ENCODE data around the gene COX17.

The COX17 gene

GRCh38 chr3:119631516-119631915 is 45.7 kb downstream of the COX17 start:
- no peak overlapping the region for H3K4me3 ChIP-seq (ENCODE audit: low read depth, low read length)
- no peak for TF ChIP-seq CTCF (IDR thresholded peaks at IDR 0.05; ENCODE audit: low read depth, low read length, missing control alignments)
- DNase-seq (ENCODE audit: low read depth): no peak

- no peak for DNase-seq (ENCODE audit: low read depth)
- H3K4me3 ChIP-seq (ENCODE audit: low read depth, low read length): no peak overlapping the region
- TF ChIP-seq CTCF (IDR thresholded peaks at IDR 0.05; ENCODE audit: low read depth, low read length, missing control alignments): no peak
Observed at GRCh38 chr3:119630880-119631329, 46.3 kb downstream of the COX17 start.

GRCh38 chr3:119630128-119630879 is 46.9 kb downstream of the COX17 start:
- TF ChIP-seq CTCF (IDR thresholded peaks at IDR 0.05; ENCODE audit: low read depth, low read length, missing control alignments): no peak
- DNase-seq (ENCODE audit: low read depth): no peak
- H3K4me3 ChIP-seq (ENCODE audit: low read depth, low read length): no peak overlapping the region

- no peak overlapping the region; the same call in 1 of the 2 replicates for H3K4me3 ChIP-seq (ENCODE audit: low read depth, low read length)
- no peak for TF ChIP-seq CTCF (IDR thresholded peaks at IDR 0.05; ENCODE audit: low read depth, low read length, missing control alignments)
- DNase-seq (ENCODE audit: low read depth): no peak
Observed at GRCh38 chr3:119628816-119629445, 48.3 kb downstream of the COX17 start.

- TF ChIP-seq CTCF (IDR thresholded peaks at IDR 0.05; ENCODE audit: low read depth, low read length, missing control alignments): no peak
- DNase-seq (ENCODE audit: low read depth): no peak
- no peak overlapping the region; the same call in 1 of the 2 replicates for H3K4me3 ChIP-seq (ENCODE audit: low read depth, low read length)
Observed at GRCh38 chr3:119628390-119628789, 48.8 kb downstream of the COX17 start.

GRCh38 chr3:119627461-119627860 is 49.7 kb downstream of the COX17 start:
- no peak for TF ChIP-seq CTCF (IDR thresholded peaks at IDR 0.05; ENCODE audit: low read depth, low read length, missing control alignments)
- DNase-seq (ENCODE audit: low read depth): no peak
- peak overlapping the region; percentile 6; the same call in 1 of the 2 replicates for H3K4me3 ChIP-seq (ENCODE audit: low read depth, low read length)

All from GM12864 (cell line).